NT2/D1 (cell line): ENCODE data around the gene NAA15.

Experiments used
- SUZ12 ChIP-seq: IDR thresholded peaks from 2 replicates; pipeline ENCODE4 v1.6.1; 2011; ENCODE audit not compliant: insufficient read length, insufficient read depth; ENCODE audit errors: extremely low read depth
- YY1 ChIP-seq: IDR thresholded peaks from 2 replicates; pipeline ENCODE4 v1.6.1; 2011; ENCODE audit not compliant: insufficient read length, insufficient read depth

DNA sequence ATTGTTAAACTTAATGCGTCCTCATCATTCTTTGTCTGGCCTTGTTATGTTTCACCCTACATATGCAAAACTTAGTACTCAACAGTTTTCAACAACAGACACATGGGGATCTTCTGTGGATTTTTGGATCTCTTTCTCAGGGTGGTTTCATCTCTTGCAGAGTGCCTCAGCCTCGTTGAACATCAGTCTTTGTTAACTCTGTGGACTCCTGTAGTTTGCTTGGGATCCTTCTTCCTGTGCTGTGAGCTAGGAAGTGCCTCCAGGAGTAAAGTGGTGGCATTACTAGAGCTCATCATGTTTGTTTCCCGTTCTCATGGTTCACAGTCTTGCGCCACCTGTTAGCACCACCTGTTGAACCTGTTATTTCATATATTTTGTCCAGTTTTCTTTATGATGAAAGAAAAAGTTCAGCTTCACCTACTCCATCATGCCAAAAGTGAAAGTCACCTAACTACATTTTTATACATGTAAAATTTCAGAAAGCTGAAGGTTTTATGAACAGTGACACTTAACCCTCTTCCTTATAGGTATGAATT is 28.4 kb downstream of the NAA15 start:
- no peak for TF ChIP-seq SUZ12
- TF ChIP-seq YY1: no peak
